Hematopoietic multipotent progenitor cell treated with erythropoietin and hydrocortisone succinate and interleukin-3 and kit ligand, for 6 days (in vitro differentiated cells): ENCODE measurements around the gene FLNA.

Experiments used
- DNase-seq: peaks from one replicate; pipeline ENCODE4 v3.0.0-alpha.2; 2015

FLNA gene

DNA sequence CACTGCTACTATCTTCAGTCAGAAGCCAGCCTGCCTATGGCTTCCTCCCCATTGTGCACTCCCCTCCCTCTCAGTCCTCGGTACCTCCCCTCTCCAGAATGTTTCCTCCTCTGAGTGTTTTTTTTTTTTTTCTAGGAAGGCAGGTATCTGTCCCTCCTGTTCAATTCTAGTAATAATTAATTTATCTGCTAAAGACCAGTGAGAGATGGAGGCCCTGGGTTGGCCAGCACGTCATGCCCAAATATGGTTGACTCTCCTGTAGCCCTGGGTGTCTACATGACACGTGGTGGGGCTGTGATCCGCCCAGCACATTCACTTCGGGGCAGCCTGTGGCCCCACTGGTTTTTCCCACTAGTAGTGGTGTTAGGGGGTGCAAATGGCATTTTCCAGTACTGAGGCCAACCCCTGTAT is 1.8 kb downstream of the FLNA start:
- DNase-seq: peak; percentile 66

DNA sequence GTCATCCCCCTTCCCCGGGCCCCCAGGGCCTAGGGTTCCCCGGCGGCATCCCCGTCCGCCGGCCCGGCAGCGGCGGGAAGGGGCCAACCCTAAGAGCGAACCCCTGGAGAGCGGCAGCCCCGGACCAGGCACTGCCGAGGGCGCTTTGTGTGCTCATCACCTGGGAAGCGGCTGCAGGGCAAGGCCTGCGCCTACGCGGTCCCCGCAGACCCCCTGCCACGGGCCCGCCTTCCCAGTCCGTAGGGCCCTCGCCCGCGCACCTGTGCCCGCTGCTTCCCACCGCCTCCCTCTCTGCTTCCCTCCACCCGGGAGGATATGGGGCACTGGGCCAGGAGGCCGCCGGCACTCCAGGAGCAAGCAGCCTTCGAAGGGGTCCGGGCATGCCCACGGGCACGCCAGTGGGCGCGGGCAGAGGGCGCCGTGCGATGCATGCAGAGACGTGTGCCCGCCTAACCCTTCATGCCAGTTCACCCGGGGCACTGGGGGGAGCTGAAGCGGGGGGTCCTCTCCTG is 2.6 kb downstream of the FLNA start:
- no peak for DNase-seq

DNA sequence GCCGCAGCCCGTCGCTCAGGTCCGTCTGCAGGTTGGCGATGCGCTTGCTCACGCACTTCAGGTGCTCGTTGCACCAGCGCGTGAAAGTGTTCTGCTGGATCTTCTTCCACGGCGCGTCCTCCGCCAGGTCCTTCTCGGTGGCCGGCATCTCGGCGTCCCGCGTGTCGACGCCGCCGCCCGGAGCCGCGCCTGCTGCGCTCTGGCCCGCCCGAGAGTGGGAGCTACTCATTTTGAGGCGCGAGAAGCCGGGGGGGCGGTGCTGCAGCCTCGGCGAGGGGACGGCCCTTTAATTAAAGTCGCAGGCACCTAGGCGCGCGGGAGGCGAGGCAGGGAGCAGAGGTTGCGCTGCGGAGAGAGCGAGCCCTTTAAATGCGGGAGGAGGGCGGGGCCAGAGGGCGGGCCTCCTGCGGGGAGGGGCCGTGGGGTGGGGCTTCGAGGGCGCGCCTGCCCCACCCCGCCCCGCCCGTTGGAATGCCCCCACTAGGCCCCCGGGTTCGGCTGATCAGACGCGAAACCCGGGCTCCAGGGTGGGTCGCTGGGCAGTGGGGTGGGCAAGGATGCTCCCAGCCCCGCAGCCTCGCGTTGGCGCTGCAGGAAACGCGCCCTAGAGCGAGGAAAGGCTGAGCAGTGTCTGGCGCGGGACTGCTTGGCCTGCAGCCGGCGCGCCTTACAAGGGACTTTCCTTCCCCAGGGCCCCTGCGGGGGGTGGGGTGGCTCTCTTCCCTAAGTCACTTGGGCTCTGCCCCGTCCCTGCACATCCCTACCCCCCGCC is 3.2 kb downstream of the FLNA start:
- DNase-seq: peak; percentile 93

DNA sequence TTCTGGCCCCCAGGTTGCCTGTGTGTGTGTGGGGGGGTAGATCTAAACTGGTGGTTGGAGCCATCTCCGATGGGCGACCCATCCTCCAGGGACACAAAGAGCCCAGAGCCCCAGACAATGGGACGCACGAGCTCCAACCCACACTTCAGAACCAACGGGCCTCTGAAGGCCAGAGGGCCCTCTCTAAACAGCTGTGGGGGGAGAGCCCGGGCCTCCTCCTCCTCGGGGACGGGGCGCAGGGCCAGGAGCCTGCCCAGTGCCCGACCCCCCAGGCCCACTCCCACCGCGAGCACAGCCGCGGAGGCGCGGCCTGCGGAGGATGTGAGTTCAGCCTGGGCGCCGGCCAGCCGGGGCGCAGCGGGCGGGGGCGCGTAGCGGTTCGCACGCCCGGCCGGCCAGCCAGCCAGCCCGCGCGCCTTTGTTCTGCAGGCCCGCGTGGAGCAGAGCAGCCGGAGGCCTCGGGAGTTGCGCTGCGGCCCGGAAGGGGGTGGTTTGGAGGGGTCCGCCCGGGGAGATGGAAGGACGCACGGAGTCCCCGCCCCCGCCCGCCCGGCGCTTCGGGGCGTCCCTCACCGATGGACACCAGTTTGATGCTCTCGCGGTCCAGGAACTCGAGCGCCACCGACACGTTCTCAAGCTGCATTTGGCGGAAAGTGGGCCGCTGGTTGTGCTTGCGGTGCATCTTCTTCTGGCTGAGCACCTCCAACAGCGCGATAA is 4.0 kb downstream of the FLNA start:
- no peak for DNase-seq

- DNase-seq: peak; percentile 70
These were observed 4.8 kb downstream of the FLNA start for GRCh38 chrX:154369449-154370299.

- peak; percentile 96 for DNase-seq
These were observed 5.6 kb downstream of the FLNA start for GRCh38 chrX:154368630-154369448.

GRCh38 chrX:154367474-154368308 is 6.7 kb downstream of the FLNA start:
- no peak for DNase-seq

GRCh38 chrX:154366666-154367055 is 7.8 kb downstream of the FLNA start:
- peak; percentile 38 for DNase-seq

GRCh38 chrX:154365997-154366665 is 8.3 kb downstream of the FLNA start:
- DNase-seq: no peak

GRCh38 chrX:154365052-154365600 is 9.3 kb downstream of the FLNA start:
- no peak for DNase-seq

DNA sequence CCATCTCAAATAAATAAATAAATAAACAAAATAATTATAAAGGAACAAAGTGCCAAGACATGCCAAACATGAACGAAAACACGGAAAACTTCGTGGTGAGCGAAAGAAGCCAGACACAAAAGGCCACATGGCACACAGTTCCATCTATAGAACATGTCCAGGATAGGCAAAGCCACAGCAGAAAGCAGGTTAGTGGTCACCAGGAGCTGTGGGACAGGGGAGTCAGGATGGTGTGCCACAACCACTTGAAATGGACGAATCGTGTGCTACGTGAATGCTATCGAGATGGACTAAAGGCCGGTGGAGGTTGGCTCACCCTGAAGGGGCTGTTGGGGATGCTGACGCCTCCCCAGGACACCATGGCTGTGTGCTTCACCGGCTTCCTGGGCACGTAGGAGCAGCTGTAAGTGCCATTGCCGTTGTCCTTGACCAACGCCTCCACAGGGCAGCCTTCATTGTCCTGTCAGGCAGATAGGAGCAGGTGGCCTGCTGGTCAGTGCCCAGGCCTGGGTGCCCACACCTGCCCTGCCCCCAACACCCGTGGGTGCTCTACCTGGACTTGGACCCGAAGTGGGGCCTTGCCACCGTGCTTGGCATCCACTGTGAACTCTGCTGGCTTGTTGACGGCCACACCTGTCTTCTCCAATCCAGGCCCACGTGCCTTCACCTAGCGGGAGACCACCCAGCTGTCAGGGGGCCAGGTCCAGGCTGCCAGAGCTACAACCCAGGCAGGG is 10.6 kb downstream of the FLNA start:
- no peak for DNase-seq

- no peak for DNase-seq
These were observed 12.2 kb downstream of the FLNA start for GRCh38 chrX:154362085-154362742.

DNA sequence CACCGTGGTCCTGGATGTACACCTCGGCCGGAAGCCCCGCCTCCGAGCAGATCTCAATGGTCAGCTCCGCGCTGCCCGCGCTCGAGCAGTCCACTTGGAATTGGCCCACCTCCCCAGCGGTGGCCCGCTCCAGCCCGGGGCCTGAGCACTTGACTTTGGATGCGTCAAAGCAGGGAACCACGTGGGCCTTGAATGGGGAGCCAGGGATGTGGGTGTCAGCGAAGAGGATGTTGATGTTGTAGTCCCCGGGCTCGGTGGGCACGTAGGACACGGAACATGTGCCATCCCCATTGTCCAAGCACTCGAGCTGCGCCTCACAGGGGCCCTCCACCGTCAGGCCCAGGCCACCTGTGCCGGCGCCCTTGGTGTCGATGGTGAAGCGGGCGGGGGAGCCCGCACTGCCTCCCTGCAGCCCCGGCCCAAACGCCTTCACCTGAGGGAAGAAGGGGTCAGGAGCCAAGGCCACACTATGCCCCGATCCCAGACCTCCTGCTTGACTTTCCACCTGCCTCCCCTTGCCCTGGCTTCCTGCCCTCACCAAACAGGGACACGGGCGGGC is 14.2 kb downstream of the FLNA start:
- no peak for DNase-seq

DNA sequence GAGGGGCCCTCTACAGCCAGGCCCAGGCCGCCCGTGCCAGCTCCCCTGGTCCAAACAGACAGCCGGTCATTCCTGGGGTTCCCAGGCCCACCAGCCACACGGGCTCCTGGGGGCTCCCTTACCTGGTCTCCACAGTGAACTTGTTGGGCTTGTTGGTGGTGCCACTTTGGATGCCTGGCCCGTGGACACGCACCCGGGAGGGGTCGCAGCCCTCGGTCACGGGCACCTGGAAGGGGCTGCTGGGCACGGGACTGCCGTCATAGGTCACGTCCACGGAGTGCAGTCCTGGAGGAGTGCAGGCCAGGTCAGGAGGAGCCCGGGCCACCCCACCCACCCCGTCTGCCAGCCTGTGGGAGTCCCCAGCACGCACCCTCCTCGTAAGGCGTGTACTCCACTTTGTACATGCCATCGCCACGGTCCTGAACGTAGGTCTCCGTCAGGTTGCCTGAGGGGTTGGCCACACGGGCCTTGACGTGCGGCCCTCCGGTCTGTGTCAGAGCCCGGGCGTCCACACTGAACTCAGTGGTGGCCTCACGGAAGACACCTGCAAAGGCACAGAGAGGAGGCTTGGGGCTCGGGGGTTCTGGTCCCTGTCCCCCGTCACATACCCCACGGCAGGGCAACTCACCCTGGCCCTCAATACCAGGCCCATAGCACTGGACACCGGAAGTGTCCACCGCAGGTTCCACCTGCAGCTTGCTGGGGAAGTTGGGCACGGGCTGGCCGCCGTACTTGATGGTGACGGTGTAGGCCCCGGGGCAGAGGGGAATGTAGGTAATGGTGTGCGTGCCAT is 14.9 kb downstream of the FLNA start:
- DNase-seq: no peak

- DNase-seq: no peak
These were observed 15.6 kb downstream of the FLNA start for GRCh38 chrX:154358829-154359228.

GRCh38 chrX:154358011-154358410 is 16.4 kb downstream of the FLNA start:
- no peak for DNase-seq

DNA sequence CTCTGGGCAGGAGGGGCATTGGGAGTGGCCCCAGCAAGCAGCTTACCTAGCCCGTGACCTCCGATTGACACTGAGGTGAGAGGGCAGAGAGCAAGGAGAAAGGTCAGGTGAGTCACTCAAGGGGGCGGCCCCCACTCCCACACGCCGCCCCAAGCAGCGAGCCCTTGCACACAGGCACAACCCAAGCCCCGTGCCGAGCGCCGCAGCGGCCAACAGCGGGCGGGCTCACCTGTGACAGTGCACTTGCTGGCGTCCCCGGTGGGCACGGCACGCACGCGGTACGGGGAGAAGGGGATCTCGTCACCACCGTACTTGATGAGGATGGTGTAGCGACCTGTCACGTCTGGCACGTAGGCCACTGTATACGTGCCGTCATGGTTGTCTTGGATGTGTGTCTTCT is 17.2 kb downstream of the FLNA start:
- no peak for DNase-seq

DNA sequence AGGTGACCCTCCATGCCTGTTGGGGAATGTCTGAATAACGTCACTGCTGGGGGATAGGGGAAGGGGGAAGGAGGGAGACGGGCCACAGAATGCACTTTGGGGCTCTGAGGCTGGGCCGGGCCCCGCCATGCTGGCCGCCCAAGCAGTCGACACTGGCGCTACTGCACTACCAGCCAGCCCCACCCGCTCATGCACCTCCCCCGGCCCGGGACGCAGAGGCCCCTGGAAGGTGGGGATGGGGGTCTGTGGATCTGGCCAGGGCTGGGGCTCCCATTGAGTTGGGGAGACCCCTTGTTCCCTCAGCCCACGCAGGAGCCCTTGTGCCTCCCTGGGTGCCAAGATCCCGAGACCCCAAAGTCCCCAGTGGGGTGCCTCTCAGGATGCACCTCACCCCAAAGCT is 17.8 kb downstream of the FLNA start:
- DNase-seq: no peak
